GM13976 (cell line): ENCODE results near the gene ERF.

Experiments used
- DNase-seq: peaks from one replicate; pipeline ENCODE4 v3.0.0; 2012; ENCODE audit warnings: low spot score
- CTCF ChIP-seq: IDR thresholded peaks from 2 replicates; pipeline ENCODE4 v1.5.1; 2012; ENCODE audit warnings: borderline replicate concordance, mild to moderate bottlenecking; ENCODE audit not compliant: insufficient read depth; ENCODE audit errors: extremely low read depth, missing control alignments, control extremely low read depth
- in situ Hi-C: fragments of 300-500 bp; cut with MboI; formaldehyde crosslinking; loops from one replicate; pipeline ENCODE4 v1.12.0; 2022; ENCODE audit warnings: low sequenced_read_pairs, mixed read lengths, inconsistent platforms; ENCODE audit not compliant: unreplicated experiment

The ERF gene

GRCh38 chr19:42246143-42246921, 8.6 kb downstream of the ERF start:
- TF ChIP-seq CTCF, result no peak
- in situ Hi-C loops, result no loop called here
- no peak for DNase-seq

- TF ChIP-seq CTCF, result no peak
- in situ Hi-C loops, result no loop called here
- DNase-seq, result no peak
Measured at GRCh38 chr19:42245231-42245630, 9.7 kb downstream of the ERF start.

- peak; percentile 89 for DNase-seq
- in situ Hi-C loops, result no loop called here
- peak; percentile 70 for TF ChIP-seq CTCF
Measured at GRCh38 chr19:42244347-42245220, 10.3 kb downstream of the ERF start.

GRCh38 chr19:42242512-42243409, 12.2 kb downstream of the ERF start, which contains the start of gene GSK3A:
TSS of gene GSK3A (minus strand) at chr19:42242602. CDS start at chr19:42242465, 137 bp downstream.
- peak; percentile 92 for DNase-seq
- in situ Hi-C loops, result no loop called here
- no peak for TF ChIP-seq CTCF

GRCh38 chr19:42242069-42242511, 12.8 kb downstream of the ERF start:
- no peak for DNase-seq
- in situ Hi-C loops, result no loop called here
- TF ChIP-seq CTCF, result no peak

- no peak for TF ChIP-seq CTCF
- in situ Hi-C loops, result no loop called here
- DNase-seq, result no peak
Measured at GRCh38 chr19:42241279-42241678, 13.6 kb downstream of the ERF start.
